ENCODE results near the gene MED22.

The MED22 gene

DNA sequence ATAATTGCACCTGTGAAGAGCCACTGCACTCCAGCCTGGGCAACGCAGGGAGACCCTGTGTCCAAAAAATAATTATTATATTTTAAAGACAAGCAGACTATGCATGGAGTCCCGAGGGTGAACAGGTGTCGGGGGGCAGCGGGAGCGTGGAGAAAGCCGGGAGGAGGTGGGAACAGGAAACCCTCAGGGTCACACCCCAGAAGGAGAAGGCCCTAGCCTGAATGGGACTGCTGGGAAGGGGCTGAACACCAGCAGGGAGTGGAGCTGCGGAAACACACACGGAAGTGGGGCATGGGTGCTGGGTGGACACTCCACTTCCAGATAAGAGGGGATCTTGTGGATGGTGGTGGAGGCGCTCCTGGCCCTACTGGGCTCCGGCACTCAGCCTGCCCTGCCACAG, 24.7 kb downstream of the MED22 start:
- CTCF ChIA-PET, result interaction anchor here (0.6 to 1.3 kb wide), 4 partner anchors 8 to 176 kb away, joined by 3 to 6 read pairs (median 4); no protein-coding TSS in a partner anchor
- POLR2A ChIA-PET, result interaction anchor here (0.6 kb wide), 1 partner anchor 11 kb away, joined by 3 read pairs; no protein-coding TSS in a partner anchor
- Histone ChIP-seq H3K4me3 (ENCODE audit: low read depth, low read length) (no peak overlapping the region), H3K4me1 (ENCODE audit: control insufficient read depth, insufficient read depth, low read length) (no peaks in the 10 kb centered on the region), H3K9me3 (ENCODE audit: control insufficient read depth, insufficient read depth, low read depth, low read length) (no peaks in the 10 kb centered on the region), H3K36me3 (ENCODE audit: control insufficient read depth in 2 of 2, insufficient read depth in 1 of 2, low read length in 2 of 2) (no peaks in the 10 kb centered on the region), H3K27ac (ENCODE audit: extremely low read depth, low read depth, low read length) (no peak overlapping the region)
- no peak for TF ChIP-seq ZNF211 (tag by site-specific recombination; IDR thresholded peaks at IDR 0.05; ENCODE audit: low read depth)
- no peak for TF ChIP-seq BCL11A (tag by site-specific recombination; IDR thresholded peaks at IDR 0.05; ENCODE audit: low read depth)
- no peak for TF ChIP-seq ZNF585B (tag by site-specific recombination; IDR thresholded peaks at IDR 0.05)
- TF ChIP-seq, protein P1, sequence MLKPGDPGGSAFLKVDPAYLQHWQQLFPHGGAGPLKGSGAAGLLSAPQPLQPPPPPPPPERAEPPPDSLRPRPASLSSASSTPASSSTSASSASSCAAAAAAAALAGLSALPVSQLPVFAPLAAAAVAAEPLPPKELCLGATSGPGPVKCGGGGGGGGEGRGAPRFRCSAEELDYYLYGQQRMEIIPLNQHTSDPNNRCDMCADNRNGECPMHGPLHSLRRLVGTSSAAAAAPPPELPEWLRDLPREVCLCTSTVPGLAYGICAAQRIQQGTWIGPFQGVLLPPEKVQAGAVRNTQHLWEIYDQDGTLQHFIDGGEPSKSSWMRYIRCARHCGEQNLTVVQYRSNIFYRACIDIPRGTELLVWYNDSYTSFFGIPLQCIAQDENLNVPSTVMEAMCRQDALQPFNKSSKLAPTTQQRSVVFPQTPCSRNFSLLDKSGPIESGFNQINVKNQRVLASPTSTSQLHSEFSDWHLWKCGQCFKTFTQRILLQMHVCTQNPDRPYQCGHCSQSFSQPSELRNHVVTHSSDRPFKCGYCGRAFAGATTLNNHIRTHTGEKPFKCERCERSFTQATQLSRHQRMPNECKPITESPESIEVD (tag by site-specific recombination; IDR thresholded peaks at IDR 0.05), result no peak
- TF ChIP-seq, protein P2, sequence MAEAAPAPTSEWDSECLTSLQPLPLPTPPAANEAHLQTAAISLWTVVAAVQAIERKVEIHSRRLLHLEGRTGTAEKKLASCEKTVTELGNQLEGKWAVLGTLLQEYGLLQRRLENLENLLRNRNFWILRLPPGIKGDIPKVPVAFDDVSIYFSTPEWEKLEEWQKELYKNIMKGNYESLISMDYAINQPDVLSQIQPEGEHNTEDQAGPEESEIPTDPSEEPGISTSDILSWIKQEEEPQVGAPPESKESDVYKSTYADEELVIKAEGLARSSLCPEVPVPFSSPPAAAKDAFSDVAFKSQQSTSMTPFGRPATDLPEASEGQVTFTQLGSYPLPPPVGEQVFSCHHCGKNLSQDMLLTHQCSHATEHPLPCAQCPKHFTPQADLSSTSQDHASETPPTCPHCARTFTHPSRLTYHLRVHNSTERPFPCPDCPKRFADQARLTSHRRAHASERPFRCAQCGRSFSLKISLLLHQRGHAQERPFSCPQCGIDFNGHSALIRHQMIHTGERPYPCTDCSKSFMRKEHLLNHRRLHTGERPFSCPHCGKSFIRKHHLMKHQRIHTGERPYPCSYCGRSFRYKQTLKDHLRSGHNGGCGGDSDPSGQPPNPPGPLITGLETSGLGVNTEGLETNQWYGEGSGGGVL (tag by site-specific recombination; IDR thresholded peaks at IDR 0.05), result no peak
- TF ChIP-seq ZEB2 (tag by site-specific recombination; IDR thresholded peaks at IDR 0.05), result no peak
- TF ChIP-seq ZNF184 (tag by site-specific recombination; IDR thresholded peaks at IDR 0.05), result no peak
- TF ChIP-seq KLF1 (tag by site-specific recombination; IDR thresholded peaks at IDR 0.05), result no peak
- TF ChIP-seq, protein P3, sequence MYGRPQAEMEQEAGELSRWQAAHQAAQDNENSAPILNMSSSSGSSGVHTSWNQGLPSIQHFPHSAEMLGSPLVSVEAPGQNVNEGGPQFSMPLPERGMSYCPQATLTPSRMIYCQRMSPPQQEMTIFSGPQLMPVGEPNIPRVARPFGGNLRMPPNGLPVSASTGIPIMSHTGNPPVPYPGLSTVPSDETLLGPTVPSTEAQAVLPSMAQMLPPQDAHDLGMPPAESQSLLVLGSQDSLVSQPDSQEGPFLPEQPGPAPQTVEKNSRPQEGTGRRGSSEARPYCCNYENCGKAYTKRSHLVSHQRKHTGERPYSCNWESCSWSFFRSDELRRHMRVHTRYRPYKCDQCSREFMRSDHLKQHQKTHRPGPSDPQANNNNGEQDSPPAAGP (tag by site-specific recombination; IDR thresholded peaks at IDR 0.05), result no peak
- TF ChIP-seq ZNF48 (tag by site-specific recombination; IDR thresholded peaks at IDR 0.05), result no peak

DNA sequence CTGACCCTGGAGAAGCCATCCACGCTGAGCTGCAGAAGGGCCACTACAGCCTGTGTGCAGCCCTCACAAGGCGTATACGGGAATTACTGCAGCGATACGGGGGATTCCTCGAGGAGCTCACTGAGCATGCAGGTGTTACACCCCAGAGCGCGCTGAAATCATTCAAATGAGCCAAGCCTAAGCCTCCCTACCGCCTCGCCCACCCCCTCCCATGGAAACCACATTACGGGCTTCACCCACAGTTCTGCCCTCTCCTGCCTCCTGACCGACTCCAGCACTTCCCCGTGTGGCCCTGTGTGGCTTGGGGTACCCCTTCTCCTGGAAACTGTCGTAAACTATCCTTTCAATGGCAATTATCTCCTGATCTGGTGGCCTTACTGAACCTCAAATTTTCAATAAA, 25.2 kb downstream of the MED22 start:
- ChIA-PET CTCF (interaction anchor here (0.6 to 1.3 kb wide), 5 partner anchors 8 to 257 kb away, joined by 3 to 6 read pairs (median 3); no protein-coding TSS in a partner anchor), POLR2A (interaction anchor here (0.6 kb wide), 1 partner anchor 12 kb away, joined by 3 read pairs; no protein-coding TSS in a partner anchor)
- Histone ChIP-seq H3K27ac (ENCODE audit: extremely low read depth, low read depth, low read length) (no peak overlapping the region), H3K4me1 (ENCODE audit: control insufficient read depth, insufficient read depth, low read length) (no peaks in the 10 kb centered on the region), H3K9me3 (ENCODE audit: control insufficient read depth, insufficient read depth, low read depth, low read length) (no peaks in the 10 kb centered on the region), H3K36me3 (ENCODE audit: control insufficient read depth in 2 of 2, insufficient read depth in 1 of 2, low read length in 2 of 2) (no peaks in the 10 kb centered on the region), H3K4me3 (ENCODE audit: low read depth, low read length) (no peak overlapping the region)
- no peak for TF ChIP-seq ZNF112 (tag by site-specific recombination; IDR thresholded peaks at IDR 0.05)
- no peak for TF ChIP-seq EGR2 (tag by site-specific recombination; IDR thresholded peaks at IDR 0.05; ENCODE audit: low read depth)
- TF ChIP-seq, protein P4, sequence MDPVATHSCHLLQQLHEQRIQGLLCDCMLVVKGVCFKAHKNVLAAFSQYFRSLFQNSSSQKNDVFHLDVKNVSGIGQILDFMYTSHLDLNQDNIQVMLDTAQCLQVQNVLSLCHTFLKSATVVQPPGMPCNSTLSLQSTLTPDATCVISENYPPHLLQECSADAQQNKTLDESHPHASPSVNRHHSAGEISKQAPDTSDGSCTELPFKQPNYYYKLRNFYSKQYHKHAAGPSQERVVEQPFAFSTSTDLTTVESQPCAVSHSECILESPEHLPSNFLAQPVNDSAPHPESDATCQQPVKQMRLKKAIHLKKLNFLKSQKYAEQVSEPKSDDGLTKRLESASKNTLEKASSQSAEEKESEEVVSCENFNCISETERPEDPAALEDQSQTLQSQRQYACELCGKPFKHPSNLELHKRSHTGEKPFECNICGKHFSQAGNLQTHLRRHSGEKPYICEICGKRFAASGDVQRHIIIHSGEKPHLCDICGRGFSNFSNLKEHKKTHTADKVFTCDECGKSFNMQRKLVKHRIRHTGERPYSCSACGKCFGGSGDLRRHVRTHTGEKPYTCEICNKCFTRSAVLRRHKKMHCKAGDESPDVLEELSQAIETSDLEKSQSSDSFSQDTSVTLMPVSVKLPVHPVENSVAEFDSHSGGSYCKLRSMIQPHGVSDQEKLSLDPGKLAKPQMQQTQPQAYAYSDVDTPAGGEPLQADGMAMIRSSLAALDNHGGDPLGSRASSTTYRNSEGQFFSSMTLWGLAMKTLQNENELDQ (tag by site-specific recombination; IDR thresholded peaks at IDR 0.05; ENCODE audit: low read depth), result no peak
- TF ChIP-seq, protein P5, sequence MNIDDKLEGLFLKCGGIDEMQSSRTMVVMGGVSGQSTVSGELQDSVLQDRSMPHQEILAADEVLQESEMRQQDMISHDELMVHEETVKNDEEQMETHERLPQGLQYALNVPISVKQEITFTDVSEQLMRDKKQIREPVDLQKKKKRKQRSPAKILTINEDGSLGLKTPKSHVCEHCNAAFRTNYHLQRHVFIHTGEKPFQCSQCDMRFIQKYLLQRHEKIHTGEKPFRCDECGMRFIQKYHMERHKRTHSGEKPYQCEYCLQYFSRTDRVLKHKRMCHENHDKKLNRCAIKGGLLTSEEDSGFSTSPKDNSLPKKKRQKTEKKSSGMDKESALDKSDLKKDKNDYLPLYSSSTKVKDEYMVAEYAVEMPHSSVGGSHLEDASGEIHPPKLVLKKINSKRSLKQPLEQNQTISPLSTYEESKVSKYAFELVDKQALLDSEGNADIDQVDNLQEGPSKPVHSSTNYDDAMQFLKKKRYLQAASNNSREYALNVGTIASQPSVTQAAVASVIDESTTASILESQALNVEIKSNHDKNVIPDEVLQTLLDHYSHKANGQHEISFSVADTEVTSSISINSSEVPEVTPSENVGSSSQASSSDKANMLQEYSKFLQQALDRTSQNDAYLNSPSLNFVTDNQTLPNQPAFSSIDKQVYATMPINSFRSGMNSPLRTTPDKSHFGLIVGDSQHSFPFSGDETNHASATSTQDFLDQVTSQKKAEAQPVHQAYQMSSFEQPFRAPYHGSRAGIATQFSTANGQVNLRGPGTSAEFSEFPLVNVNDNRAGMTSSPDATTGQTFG (tag by site-specific recombination; IDR thresholded peaks at IDR 0.05; ENCODE audit: borderline replicate concordance), result no peak
- TF ChIP-seq ZNF354C (tag by site-specific recombination; IDR thresholded peaks at IDR 0.05; ENCODE audit: borderline replicate concordance, low read depth), result no peak
- TF ChIP-seq ZNF311 (tag by site-specific recombination; IDR thresholded peaks at IDR 0.05; ENCODE audit: borderline replicate concordance), result no peak
- no peak for TF ChIP-seq BCL11B (tag by site-specific recombination; IDR thresholded peaks at IDR 0.05; ENCODE audit: low read depth)
- TF ChIP-seq, protein P6, sequence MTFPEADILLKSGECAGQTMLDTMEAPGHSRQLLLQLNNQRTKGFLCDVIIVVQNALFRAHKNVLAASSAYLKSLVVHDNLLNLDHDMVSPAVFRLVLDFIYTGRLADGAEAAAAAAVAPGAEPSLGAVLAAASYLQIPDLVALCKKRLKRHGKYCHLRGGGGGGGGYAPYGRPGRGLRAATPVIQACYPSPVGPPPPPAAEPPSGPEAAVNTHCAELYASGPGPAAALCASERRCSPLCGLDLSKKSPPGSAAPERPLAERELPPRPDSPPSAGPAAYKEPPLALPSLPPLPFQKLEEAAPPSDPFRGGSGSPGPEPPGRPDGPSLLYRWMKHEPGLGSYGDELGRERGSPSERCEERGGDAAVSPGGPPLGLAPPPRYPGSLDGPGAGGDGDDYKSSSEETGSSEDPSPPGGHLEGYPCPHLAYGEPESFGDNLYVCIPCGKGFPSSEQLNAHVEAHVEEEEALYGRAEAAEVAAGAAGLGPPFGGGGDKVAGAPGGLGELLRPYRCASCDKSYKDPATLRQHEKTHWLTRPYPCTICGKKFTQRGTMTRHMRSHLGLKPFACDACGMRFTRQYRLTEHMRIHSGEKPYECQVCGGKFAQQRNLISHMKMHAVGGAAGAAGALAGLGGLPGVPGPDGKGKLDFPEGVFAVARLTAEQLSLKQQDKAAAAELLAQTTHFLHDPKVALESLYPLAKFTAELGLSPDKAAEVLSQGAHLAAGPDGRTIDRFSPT (tag by site-specific recombination; IDR thresholded peaks at IDR 0.05), result no peak
- no peak for TF ChIP-seq IKZF3 (tag by site-specific recombination; IDR thresholded peaks at IDR 0.05)
- TF ChIP-seq, protein P7, sequence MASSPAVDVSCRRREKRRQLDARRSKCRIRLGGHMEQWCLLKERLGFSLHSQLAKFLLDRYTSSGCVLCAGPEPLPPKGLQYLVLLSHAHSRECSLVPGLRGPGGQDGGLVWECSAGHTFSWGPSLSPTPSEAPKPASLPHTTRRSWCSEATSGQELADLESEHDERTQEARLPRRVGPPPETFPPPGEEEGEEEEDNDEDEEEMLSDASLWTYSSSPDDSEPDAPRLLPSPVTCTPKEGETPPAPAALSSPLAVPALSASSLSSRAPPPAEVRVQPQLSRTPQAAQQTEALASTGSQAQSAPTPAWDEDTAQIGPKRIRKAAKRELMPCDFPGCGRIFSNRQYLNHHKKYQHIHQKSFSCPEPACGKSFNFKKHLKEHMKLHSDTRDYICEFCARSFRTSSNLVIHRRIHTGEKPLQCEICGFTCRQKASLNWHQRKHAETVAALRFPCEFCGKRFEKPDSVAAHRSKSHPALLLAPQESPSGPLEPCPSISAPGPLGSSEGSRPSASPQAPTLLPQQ (tag by site-specific recombination; IDR thresholded peaks at IDR 0.05), result no peak
- TF ChIP-seq ZSCAN23 (tag by site-specific recombination; IDR thresholded peaks at IDR 0.05), result no peak

All from HEK293 (cell line).